Endothelial cell of hepatic sinusoid (primary cell): ENCODE measurements around the gene DENND2A.
"Not testable (repeated sequence)": the region's sequence is repeated elsewhere in the genome, so short reads cannot be mapped to it uniquely, and the experiment has no call there.

Experiments
- in situ Hi-C: cut with HindIII; loops from 2 replicates; pipeline ENCODE4 v1.10.0; 2017; ENCODE audit warnings: low sequenced_read_pairs

DENND2A gene, protein sequence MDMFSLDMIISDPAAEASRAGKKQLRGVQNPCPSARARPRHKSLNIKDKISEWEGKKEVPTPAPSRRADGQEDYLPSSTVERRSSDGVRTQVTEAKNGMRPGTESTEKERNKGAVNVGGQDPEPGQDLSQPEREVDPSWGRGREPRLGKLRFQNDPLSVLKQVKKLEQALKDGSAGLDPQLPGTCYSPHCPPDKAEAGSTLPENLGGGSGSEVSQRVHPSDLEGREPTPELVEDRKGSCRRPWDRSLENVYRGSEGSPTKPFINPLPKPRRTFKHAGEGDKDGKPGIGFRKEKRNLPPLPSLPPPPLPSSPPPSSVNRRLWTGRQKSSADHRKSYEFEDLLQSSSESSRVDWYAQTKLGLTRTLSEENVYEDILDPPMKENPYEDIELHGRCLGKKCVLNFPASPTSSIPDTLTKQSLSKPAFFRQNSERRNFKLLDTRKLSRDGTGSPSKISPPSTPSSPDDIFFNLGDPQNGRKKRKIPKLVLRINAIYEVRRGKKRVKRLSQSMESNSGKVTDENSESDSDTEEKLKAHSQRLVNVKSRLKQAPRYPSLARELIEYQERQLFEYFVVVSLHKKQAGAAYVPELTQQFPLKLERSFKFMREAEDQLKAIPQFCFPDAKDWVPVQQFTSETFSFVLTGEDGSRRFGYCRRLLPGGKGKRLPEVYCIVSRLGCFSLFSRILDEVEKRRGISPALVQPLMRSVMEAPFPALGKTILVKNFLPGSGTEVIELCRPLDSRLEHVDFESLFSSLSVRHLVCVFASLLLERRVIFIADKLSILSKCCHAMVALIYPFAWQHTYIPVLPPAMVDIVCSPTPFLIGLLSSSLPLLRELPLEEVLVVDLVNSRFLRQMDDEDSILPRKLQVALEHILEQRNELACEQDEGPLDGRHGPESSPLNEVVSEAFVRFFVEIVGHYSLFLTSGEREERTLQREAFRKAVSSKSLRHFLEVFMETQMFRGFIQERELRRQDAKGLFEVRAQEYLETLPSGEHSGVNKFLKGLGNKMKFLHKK

DNA sequence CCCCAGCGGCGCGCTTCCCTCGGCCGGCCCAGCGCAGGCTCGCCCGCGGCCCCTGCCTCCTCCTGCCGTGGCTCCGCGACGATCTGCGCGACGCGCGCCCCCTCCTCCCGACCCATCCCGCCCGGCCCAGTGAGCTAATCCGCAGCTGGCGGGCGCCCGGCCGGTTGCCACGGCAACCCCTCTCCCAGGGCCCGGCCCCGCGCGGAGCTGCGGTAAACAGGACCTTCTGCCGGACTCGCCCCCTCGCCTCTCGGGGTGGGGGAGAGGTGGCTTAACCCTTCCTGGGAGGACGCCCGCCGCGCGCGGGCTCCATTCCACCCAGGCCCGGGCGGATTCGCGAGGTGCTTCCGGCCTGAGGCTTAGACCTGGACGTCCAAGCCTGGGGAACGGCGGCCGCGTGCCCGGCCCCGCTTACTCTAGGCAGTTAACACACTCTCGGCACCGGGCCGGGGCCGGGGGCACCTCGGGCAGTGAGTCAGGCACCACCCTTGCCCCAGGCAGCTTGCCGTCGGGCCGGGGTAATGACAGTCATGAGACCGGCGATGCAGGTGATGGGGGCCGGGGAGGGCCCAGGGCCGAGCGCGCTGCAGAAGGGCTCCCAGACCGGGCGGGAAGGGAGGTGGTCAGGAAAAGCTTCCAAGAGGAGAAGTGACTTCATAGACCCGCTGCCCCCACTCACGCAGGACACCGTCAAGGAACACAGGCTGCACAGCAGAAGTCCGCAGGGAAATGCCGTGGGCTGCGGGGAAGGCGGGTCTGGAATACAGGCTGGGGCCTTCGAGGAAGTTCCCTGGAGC lies at the start of gene DENND2A:
Gene DENND2A (minus strand): TSS at position 87 of the 797 bp plus-strand sequence. CDS start 38,416 bp downstream, outside the sequence.
- in situ Hi-C loops, result loop anchor here (10.0 kb wide), 1 partner anchor 116 kb away; no protein-coding TSS in a partner anchor

DNA sequence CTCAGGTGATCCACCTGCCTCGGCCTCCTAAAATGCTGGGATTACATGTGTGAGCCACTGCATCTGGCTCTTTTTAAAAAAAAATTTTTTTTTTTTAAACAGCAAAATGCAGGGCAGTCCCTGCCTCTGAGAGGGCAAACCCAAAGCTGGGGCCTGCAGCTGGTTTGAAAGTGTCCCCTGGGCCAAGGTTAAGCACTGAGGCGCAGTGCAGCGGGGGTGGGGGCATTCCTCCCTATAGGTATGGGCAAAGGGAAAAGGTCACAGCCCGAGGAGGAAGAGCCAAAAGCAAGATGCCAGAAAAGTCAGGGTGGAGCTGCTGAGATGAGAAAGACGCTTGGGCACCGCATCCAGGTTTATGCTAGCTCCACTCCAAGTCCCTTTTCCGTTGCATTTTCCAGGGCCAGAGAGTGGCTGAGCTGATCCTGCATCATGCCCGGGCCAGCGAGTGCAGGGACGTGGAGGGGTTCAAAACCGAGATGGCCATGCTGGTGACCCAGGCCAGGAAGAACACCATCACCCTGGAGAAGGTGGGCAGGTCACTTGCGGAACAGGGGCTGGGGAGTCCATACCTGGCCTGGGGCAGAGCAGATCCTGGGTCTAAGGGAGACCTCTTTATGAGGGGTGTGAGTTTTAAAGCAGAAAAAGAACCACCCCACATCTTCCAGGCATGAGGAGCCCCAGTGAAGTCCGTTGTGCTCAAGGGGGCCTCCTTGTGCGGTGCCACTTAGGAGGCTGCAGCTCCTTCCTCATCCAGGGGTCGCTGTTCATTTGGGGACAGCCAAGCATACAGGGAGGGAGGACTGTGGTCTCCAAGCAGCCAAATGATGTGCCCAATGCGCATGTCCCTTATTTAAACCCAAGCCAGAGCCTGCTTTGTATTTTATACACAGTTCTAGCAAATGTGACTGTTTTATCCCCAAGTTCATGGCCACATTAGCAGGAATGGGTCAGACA lies 48.9 kb upstream of the DENND2A start:
- in situ Hi-C loops, result no loop called here

DNA sequence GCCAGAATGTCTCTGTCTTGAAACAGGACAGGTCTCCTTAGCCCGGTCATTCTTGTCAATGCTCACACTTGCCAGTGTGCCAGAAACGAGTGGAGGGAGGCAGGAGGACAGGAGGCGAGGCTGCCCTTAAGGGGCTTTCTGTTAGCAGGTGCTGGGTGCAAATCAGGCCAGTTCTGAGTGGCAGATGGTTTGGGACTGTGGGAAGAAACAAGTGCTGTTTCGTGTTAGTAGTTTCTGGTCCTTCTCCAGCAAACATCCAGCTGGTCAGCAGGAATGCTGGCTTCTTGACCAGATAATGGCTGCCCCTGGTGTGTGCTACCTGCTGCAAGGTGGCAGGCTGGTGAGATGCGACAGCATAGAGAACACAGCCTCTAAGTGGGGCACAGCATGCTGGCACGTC lies 47.7 kb upstream of the DENND2A start:
- in situ Hi-C loops, result no loop called here

DNA sequence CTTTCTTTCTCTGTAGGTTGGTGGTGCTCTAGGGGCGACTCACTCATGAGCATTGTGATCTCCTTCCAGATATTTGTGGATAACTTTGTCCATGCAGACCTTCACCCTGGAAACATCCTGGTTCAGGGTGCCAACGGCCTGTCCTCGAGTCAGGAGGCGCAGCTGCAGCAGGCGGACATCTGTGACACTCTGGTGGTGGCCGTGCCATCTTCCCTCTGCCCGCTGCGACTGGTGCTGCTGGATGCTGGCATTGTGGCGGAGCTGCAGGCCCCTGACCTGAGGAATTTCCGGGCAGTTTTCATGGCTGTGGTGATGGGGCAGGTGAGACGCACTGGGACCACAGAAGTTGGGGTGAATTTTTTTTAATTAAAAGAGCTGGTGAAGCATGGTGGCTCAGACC lies 46.3 kb upstream of the DENND2A start:
- in situ Hi-C loops, result no loop called here

DNA sequence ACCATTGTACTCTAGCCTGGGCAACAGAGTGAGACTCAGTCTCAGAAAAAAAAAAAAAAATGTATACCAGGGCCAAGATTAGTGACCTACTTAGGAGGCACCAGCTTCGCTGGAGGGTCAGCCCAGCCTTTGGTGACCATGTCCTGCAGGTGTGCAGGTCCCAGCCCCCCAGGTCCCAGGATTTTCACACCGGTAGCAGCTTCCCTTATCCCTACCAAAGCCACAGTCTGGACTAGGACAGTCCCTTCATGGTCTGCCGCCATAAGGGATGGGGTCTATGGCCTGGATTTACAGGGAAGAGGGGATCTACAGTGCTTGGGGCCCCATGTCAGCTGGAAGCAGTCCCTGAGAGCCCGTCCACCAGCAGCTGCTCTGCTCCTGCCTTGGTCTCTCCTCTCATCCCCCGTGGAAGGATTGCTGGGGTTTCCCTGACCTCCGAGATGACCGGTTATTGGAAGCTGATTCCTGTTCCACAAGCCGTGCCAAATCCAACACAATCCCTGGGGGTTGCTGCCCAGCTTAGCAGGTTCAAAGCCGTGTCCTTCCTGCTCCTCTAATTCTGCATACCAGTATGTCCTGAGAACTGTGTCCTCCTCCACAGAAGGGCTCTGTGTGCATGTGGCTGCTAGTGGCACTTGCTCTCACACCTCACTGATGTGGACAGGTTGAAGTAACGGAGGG lies 44.9 kb upstream of the DENND2A start:
- in situ Hi-C loops, result no loop called here

DNA sequence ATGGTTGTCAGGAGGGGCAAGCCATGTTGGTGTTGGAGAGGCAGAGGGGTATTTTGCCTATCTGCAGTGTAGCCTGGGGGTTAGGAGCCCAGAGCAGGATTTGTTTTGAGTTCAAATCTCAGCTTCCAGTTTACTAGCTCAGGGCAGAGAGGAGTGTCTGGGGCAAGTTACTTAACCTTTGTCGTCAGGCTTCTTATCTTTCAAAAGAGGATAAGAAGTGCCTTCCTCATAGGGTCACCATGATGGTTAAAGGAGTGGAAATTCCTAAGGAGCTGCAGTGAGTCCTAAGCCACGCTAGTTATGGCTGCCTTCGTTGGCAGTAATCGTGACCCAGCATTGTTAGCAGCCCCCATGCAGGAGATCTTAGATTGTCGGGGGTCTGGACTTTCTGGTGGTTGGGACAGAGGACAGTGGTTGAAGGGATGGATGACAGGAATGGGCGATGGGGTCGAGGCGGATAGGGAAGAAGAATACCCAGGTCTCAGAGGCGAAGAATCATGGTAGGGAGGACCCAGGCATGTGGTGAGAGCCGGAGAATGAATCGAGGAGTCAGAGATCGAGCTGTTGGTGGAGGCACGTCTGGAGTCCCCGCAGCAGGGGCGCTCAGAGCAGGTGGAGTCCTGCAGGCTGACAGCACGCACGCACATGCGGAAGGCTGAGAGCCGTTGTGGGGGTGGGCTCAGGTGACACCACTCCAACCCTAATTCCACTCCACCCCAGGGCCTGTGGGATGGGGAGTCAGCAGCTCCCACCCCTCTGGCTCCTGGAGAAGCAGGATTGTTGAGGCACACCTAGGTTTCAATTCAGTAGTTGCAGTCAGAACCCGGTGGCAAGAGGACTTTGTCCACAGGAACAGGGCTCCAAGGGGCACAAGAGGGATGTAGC lies 43.7 kb upstream of the DENND2A start:
- in situ Hi-C loops, result no loop called here

DNA sequence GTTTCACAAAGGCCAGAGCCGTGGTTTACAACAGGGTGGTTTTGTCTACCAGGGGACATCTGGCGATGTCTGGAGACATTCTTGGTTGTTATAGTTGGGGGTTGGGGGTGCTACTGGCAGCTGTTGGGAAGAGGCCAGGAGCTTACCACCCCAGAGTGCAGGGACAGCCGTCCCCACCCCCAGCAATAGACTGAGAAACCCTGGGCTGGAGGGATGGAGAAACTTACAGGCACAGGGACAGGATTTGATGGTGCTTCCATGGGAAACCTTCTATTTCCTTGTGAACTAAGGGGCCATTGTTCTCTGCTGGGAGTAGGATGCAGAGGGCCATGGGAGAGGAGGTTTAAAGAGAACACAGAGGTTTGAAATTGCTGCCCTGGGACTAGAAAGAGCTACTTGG lies 43.0 kb upstream of the DENND2A start:
- in situ Hi-C loops, result no loop called here

DNA sequence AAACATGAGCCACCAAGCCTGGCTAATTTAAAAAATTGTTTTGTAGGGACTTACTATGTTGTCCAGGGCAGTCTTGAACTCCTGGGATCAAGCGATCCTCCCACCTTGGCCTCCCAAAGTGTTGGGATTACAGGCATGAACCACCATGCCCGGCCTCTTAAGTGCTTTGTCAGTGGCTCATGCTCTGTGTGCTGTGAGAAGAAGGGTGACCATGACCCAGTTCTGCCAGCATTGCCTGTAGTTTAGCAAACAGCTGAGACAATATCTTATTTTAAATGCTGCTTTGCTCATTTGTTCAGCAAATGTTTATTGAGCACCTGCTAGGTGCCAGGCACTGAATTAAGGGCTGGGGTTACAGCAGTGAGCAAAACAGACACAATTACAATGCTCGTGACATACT lies 41.2 kb upstream of the DENND2A start:
- in situ Hi-C loops, result no loop called here

DNA sequence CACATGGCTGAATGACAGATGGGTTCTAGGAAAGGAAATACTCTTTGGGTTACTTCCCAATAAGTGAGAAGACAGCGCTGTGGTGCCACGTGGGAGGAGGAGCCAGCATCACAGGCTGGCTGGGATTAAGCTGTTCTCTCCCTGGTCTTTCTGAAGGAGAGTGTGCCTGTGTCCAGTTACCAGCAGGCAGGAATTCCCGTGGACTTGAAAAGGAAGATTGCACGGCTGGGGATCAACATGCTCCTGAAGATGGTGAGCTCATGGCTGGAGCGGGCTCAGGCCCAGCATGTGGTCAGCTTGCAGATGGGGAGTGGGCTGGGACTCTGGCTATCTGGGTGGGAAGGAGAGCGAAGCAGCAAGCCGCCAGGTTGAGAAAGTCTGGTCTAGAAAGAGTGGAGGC lies 40.3 kb upstream of the DENND2A start:
- in situ Hi-C loops, result no loop called here

DNA sequence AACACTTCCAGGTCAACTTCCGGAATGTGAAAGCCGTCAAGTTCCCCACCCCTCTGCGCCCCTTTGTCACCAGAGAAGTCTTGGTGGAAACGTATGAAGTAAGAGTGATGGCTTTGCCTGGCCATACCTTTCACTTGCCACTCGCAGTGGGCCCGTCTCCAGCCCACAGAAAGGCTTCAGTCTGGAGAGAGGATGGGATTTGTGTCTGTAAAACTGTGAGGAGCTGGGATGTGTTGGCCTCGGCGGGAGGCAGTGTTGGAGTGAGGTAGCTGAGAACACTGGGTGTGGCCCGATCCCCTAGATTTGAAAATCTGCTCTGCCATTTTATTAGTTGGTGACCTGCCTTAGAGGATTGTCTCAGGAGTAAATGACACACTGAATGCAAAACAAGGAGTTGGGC lies 38.6 kb upstream of the DENND2A start:
- in situ Hi-C loops, result no loop called here

DNA sequence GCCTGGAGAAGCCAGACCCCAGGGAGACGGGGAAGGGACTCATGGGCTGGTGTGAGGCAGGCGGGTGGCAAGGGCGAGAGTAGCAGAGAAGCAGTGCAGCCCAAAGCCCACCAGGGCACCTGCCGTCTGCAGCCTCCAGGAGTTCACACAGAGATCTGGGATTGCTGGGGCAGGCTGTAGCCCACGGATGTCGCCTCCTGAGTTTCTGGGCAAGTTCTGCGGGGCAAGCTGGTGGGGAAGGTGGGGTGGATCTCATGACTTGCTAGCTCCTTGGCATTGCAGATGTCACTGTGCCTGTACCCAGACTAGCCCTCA lies 38.2 kb upstream of the DENND2A start:
- in situ Hi-C loops, result no loop called here

DNA sequence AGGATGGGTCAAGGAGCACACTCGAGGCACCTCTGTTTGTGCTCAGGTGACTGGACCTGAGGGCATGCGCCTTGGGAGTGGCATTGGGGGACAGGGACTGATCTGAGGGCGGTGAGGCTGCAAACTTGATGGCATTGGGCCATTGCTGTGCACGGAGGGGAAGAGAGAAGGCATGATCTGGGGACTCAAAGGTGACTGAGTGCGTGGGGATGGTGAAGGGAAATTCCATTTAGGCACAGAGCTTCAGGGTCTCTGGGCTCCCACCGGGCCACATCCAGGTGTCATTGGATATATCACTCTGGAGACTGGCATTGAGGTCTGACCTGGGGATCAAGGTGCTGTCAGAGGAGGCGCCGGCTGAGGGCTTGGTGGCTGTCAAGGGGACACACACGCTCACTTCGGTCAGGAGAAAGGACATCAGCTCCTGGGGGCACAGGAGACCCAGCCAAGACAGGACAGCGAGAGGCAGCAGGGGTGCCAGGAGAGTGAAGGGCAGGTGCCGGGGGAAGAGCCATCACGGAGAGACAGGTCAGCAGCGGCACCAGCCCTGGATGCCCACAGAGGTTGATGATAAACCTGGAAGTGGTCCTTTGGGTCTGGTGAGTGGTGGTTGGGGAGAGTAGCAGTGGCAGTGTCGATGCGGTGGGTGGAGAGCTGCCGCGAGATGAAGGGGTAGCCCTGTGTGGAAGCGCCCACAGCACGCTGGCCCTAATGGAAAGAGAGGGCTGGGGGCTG lies 37.6 kb upstream of the DENND2A start:
- in situ Hi-C loops, result no loop called here

DNA sequence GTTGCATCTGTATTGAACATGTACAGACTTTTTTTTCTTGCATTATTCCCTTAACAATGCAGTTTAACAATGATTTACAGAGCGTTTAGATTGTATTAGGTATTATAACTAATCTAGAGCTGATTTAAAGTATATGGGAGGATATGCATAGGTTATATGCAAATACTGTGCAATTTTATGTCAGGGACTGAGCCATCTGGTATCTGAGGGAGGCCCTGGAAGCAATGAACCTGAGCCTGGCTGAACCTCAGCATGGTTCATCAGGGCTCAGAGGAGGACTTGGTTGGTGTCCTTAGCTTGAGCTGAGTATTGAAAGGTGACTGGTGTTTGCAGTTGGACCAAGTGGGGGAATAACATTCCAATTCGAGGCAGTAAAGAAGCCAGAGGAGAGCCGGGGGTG lies 36.9 kb upstream of the DENND2A start:
- in situ Hi-C loops, result no loop called here

DNA sequence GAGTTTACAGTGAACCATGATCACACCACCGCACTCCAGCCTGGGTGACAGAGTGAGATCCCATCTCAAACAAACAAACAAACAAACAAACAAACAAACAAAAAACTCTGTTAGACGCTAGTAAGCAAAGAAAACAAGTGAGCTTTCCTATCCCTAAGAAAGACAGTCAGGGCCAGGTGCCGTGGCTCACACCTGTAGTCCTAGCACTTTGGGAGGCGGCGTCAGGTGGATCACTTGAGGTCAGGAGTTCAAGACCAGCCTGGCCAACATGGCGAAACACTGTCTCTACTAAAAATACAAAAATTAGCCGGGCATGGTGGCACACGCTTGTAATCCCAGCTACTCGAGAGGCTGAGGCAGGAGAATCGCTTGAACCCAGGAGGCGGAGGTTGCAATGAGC lies 36.3 kb upstream of the DENND2A start:
- in situ Hi-C loops, result not testable (repeated sequence)

DNA sequence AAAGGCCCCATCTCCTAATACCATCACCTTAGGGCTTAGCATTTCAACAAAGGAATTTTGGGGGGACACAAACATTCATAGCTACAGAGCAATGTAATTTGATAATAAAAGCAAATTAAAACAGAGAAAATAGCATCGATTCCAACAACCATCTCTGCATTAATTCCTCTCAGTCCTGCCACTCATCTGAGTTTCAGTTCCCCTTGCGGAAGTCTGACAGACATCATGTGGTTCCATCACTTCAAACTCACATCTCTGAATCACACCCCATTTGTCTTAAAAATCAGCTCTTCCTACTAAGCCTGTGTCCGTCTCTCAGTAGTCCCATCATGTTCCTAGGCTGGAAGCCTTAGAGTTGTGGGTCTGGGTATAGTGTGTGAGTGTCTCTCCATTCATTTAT lies 35.7 kb upstream of the DENND2A start:
- in situ Hi-C loops, result no loop called here

DNA sequence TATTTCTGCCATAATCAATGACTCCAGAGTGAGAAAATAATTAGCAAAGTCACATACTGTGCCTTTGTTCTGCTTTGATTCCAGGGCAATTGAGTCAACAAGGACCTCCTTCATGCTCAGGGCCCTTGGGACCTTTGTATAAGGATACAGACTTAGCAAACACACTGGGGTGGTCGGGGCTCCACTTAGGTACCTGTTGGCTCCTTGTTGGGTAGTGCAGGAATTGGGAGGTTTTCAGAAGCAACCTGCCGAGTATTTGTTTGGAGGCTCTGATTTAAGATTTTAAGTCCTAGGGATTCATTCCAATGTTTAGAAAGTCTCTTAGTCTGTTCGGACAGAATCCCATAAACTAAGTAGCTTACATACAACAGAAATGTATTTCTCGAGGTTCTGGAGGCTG lies 35.1 kb upstream of the DENND2A start:
- in situ Hi-C loops, result no loop called here

DNA sequence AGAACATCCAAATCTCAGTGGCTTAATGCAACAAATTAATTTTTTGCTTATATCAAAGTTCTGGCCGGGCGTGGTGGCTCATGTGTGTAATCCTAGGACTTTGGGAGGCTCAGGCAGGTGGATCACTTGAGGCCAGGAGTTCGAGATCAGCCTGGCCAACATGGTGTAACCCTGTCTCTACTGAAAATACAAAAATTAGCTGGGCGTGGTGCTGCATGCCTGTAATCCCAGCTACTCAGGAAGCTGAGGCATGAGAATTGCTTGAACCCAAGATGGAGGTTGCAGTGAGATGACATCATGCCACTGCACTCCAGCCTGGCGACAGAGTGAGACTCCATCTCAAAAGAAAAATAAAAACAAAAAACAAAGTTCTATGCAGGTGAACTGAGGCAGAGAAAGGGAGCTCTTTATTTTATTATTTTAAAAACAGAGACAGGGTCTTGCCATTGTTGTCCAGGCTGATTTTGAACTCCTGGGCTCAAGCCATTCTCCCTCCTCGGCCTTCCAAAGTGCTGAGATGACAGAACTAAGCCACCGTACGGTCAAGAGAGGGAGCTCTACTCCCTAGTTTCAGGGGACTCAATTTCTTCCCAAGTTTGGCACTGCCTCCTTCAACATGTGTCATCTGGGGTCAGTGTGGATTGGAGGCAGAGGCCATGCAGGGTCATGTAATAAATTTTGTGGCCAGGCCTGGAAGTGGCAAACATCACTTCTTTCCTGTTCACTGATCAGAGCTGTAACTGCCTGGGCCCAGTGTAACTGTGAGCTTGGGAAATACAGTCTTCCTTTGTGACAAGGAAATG lies 34.5 kb upstream of the DENND2A start:
- in situ Hi-C loops, result no loop called here
